Cardiac muscle cell (in vitro differentiated cells and primary cell): Measurements from ENCODE around the gene PRR16. TPM values are rescaled to one million over a fixed set of nuclear protein-coding genes. Genes with fewer than 3 reads are reported as not detected.

Experiments
- DNase-seq, 2 donors: peaks; one replicate each; pipeline versions ENCODE4 v3.0.0 to v3.0.0-alpha.2; 2010 to 2017; ENCODE audit warnings: low read depth in 1 of 2, low spot score in 1 of 2
- H3K27ac ChIP-seq: fragments of 200-600 bp; sonication (generic); 2 replicates; pipeline ENCODE4 v1.5.1; 2016
- H3K27me3 ChIP-seq: fragments of 200-600 bp; sonication (generic); 2 replicates; pipeline ENCODE4 v1.6.0; 2016; ENCODE audit warnings: control low read depth
- H3K36me3 ChIP-seq: fragments of 200-600 bp; sonication (generic); 2 replicates; pipeline ENCODE4 v1.5.1; 2016; ENCODE audit warnings: control low read depth
- H3K4me1 ChIP-seq: fragments of 200-600 bp; sonication (generic); 2 replicates; pipeline ENCODE4 v1.8.1; 2017; ENCODE audit warnings: low read depth, mild to moderate bottlenecking, mixed run types
- H3K4me3 ChIP-seq: fragments of 200-600 bp; sonication (generic); 2 replicates; pipeline ENCODE4 v1.5.1; 2016; ENCODE audit warnings: mild to moderate bottlenecking
- H3K9me3 ChIP-seq: fragments of 200-600 bp; sonication (generic); 2 replicates; pipeline ENCODE4 v1.5.1; 2017; ENCODE audit warnings: low read depth, mild to moderate bottlenecking, control low read depth
- CTCF ChIP-seq: IDR thresholded peaks from 2 replicates; pipeline ENCODE4 v1.5.1; 2012; ENCODE audit warnings: low read depth, mild to moderate bottlenecking, low read length
- polyA plus RNA-seq: library from polyadenylated mRNA; unstranded; fragments of >200 nt; fragmentation: Nextera tagmentation; extraction: Ambion mirVana; gene quantifications from 2 replicates; pipeline ENCODE4 v1.2.1, GENCODE V29; 2016
- total RNA-seq: library from RNA; depleted of rRNA; stranded (reverse); fragments of >200 nt; gene quantifications from 2 replicates; pipeline ENCODE4 v1.2.3, GENCODE V29; 2016

Gene PRR16
- total and polyA plus RNA-seq, 2 experiments from 2014 or later: 2.3 to 5.4 TPM

- DNase-seq: peak; percentile 23 to 82
- Histone ChIP-seq H3K27me3 (peaks cover 8% of the 10 kb centered on the region), H3K4me1 (peaks cover 4% of the 10 kb centered on the region), H3K4me3 (no peak overlapping the region), H3K9me3 (no peaks in the 10 kb centered on the region), H3K27ac (no peak overlapping the region), H3K36me3 (no peaks in the 10 kb centered on the region)
- TF ChIP-seq CTCF: no peak
Observed at GRCh38 chr5:120614531-120615180, 150.6 kb downstream of the PRR16 start.

- Histone ChIP-seq H3K27ac (no peak overlapping the region), H3K4me3 (no peak overlapping the region), H3K36me3 (no peaks in the 10 kb centered on the region), H3K4me1 (peaks cover 4% of the 10 kb centered on the region), H3K27me3 (peaks cover 11% of the 10 kb centered on the region), H3K9me3 (no peaks in the 10 kb centered on the region)
- no peak for TF ChIP-seq CTCF
- DNase-seq: peak in 1 of 2 donors; percentile 74
Observed at GRCh38 chr5:120615967-120616645, 152.0 kb downstream of the PRR16 start.

- H3K4me1 ChIP-seq: no peaks in the 10 kb centered on the region
- peaks cover 23% of the 10 kb centered on the region for H3K27me3 ChIP-seq
- H3K9me3 ChIP-seq: no peaks in the 10 kb centered on the region
- TF ChIP-seq CTCF: no peak
- H3K27ac ChIP-seq: no peak overlapping the region
- no peak overlapping the region for H3K4me3 ChIP-seq
- no peaks in the 10 kb centered on the region for H3K36me3 ChIP-seq
- DNase-seq: no peak
Observed at GRCh38 chr5:120621339-120621738, 157.2 kb downstream of the PRR16 start.

- no peaks in the 10 kb centered on the region for H3K4me1 ChIP-seq
- TF ChIP-seq CTCF: no peak
- H3K9me3 ChIP-seq: no peaks in the 10 kb centered on the region
- no peak overlapping the region for H3K27ac ChIP-seq
- H3K27me3 ChIP-seq: peaks cover 19% of the 10 kb centered on the region
- no peak overlapping the region for H3K4me3 ChIP-seq
- H3K36me3 ChIP-seq: no peaks in the 10 kb centered on the region
- peak in 1 of 2 donors; percentile 73 for DNase-seq
Observed at GRCh38 chr5:120624021-120624563, 160.0 kb downstream of the PRR16 start.

DNA sequence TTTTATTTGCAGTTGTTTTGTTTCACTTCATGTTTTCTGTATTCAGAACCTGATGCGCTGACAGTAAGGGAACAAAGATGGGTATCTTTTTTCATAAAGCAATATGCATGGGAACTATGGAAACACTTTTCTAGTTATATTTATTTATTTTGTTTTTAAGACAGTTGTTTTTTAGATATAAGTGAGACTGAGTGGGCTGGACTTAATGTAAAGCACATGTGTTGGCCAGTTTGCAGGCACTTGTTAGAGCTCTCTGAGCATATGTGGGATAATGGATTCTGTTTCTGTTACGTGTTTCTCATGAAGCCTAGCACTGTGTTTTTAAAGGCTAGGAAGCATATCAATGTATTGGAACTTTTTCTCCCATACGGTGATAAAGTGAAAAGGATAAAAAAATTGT lies 164.1 kb downstream of the PRR16 start:
- H3K4me3 ChIP-seq: no peak overlapping the region
- H3K36me3 ChIP-seq: no peaks in the 10 kb centered on the region
- H3K27me3 ChIP-seq: peaks cover 4% of the 10 kb centered on the region
- H3K4me1 ChIP-seq: no peaks in the 10 kb centered on the region
- no peak overlapping the region for H3K27ac ChIP-seq
- TF ChIP-seq CTCF: no peak
- no peaks in the 10 kb centered on the region for H3K9me3 ChIP-seq
- DNase-seq: no peak
